HG02885 (cell line): ENCODE measurements around the gene COMMD10.

Experiments
- ATAC-seq: cut with Tn5 transposase; IDR thresholded peaks from one replicate; pipeline ENCODE4 v1.9.1; 2021; ENCODE audit warnings: mild to moderate bottlenecking; ENCODE audit not compliant: unreplicated experiment, poor library complexity

COMMD10 gene

DNA sequence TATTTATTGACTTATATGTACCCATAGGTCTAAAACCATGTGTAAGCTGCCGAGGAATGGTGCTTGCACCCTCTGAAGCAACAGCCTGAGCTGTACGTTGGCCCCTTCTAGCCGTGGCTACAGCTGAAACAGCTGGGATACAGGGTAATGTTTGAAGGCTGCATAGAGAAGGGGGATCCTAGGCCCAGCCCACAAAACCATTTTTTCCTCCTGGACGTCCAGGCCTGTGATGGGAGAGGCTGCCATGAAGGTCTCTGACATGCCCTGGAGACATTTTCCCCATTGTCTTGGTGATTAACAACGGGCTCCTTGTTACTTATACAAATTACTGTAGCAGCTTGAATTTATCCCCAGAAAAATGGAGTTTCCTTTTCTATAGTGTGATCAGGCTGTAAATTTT, 244.7 kb downstream of the COMMD10 start:
- no peak for ATAC-seq

DNA sequence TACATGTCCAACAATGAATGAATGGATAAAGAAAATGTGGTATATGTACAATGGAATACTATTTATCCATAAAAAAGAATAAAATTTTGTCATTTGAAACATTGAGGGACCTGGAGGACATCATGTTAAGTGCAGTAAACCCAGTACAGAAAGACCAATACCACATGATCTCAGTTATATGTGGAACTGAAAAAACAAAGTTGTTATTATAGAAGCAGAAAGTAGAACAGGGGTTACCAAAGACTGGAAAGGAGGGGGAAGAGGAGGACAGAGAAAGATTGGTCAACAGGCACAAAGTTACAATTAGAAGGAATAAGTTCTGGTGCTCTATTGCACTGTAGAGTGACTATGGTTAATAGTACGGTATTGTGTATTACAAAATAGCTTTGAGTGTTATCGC, 256.0 kb downstream of the COMMD10 start:
- peak; percentile 86 for ATAC-seq
